Stimulated activated CD4-positive, alpha-beta T cell treated with anti-CD3 and anti-CD28 coated beads, Interleukin-4, amount 100 ng/mL, for 1 hour (primary cell): ENCODE data around the gene KLK15.
"Not testable (repeated sequence)": the region's sequence is repeated elsewhere in the genome, so short reads cannot be mapped to it uniquely, and the experiment has no call there.

Experiments
- DNase-seq: peaks from one replicate; pipeline ENCODE4 v3.0.0-alpha.2; 2020

The KLK15 gene

GRCh38 chr19:50820086-50820485 lies 13.3 kb downstream of the KLK15 start:
- no peak for DNase-seq

- DNase-seq, result no peak
Observed at GRCh38 chr19:50819636-50820035, 13.7 kb downstream of the KLK15 start.

GRCh38 chr19:50818859-50819472 lies 14.4 kb downstream of the KLK15 start:
- no peak for DNase-seq

GRCh38 chr19:50817941-50818858 lies 15.2 kb downstream of the KLK15 start:
- peak; percentile 49 for DNase-seq

- no peak for DNase-seq
Observed at GRCh38 chr19:50815439-50815838, 17.9 kb downstream of the KLK15 start.

- DNase-seq, result no peak
Observed at GRCh38 chr19:50814883-50815282, 18.5 kb downstream of the KLK15 start.

- DNase-seq, result no peak
Observed at GRCh38 chr19:50812474-50812873, 20.9 kb downstream of the KLK15 start.

- DNase-seq, result not testable (repeated sequence)
Observed at GRCh38 chr19:50811622-50812238, 21.6 kb downstream of the KLK15 start.

- no peak for DNase-seq
Observed at GRCh38 chr19:50808856-50809255, 24.5 kb downstream of the KLK15 start.

GRCh38 chr19:50804420-50805272 lies 28.7 kb downstream of the KLK15 start:
- DNase-seq, result peak; percentile 99

- peak; percentile 56 for DNase-seq
Observed at GRCh38 chr19:50803633-50804419, 29.5 kb downstream of the KLK15 start.

GRCh38 chr19:50801107-50801506 lies 32.3 kb downstream of the KLK15 start:
- no peak for DNase-seq

- no peak for DNase-seq
Observed at GRCh38 chr19:50799547-50799851, 33.9 kb downstream of the KLK15 start.

- no peak for DNase-seq
Observed at GRCh38 chr19:50798659-50799546, 34.5 kb downstream of the KLK15 start.

GRCh38 chr19:50797781-50798658 lies 35.4 kb downstream of the KLK15 start:
- DNase-seq, result no peak

- no peak for DNase-seq
Observed at GRCh38 chr19:50797429-50797780, 36.0 kb downstream of the KLK15 start.

GRCh38 chr19:50796634-50797428 lies 36.5 kb downstream of the KLK15 start:
- no peak for DNase-seq

GRCh38 chr19:50796128-50796633 lies 37.2 kb downstream of the KLK15 start:
- peak; percentile 29 for DNase-seq

GRCh38 chr19:50795664-50796073 lies 37.7 kb downstream of the KLK15 start:
- DNase-seq, result no peak
